Mucosa of stomach (tissue), 1 donor: ENCODE results near the gene USP19.
A peak's percentile ranks its signal among the peaks of the same experiment; 100 is the strongest.

Experiments
- H3K27me3 ChIP-seq: one replicate; pipeline ENCODE4 v1.7.0; 2013; ENCODE audit warnings: mild to moderate bottlenecking, low read length; ENCODE audit not compliant: control insufficient read depth, insufficient read depth
- H3K36me3 ChIP-seq: one replicate; pipeline ENCODE4 v1.7.0; 2013; ENCODE audit warnings: low read length; ENCODE audit not compliant: control insufficient read depth, insufficient read depth
- H3K4me1 ChIP-seq: one replicate; pipeline ENCODE4 v1.7.0; 2013; ENCODE audit warnings: mild to moderate bottlenecking, low read length; ENCODE audit not compliant: control insufficient read depth, insufficient read depth
- H3K4me3 ChIP-seq: one replicate; pipeline ENCODE4 v1.7.0; 2013; ENCODE audit warnings: low read length
- H3K9ac ChIP-seq: one replicate; pipeline ENCODE4 v1.7.0; 2013; ENCODE audit warnings: mild to moderate bottlenecking, low read length, moderate library complexity
- H3K9me3 ChIP-seq: one replicate; pipeline ENCODE4 v1.7.0; 2013; ENCODE audit warnings: mild to moderate bottlenecking, low read length, moderate library complexity; ENCODE audit not compliant: control insufficient read depth
- donor health status: Pancreatic carcinoma.

Gene USP19

DNA sequence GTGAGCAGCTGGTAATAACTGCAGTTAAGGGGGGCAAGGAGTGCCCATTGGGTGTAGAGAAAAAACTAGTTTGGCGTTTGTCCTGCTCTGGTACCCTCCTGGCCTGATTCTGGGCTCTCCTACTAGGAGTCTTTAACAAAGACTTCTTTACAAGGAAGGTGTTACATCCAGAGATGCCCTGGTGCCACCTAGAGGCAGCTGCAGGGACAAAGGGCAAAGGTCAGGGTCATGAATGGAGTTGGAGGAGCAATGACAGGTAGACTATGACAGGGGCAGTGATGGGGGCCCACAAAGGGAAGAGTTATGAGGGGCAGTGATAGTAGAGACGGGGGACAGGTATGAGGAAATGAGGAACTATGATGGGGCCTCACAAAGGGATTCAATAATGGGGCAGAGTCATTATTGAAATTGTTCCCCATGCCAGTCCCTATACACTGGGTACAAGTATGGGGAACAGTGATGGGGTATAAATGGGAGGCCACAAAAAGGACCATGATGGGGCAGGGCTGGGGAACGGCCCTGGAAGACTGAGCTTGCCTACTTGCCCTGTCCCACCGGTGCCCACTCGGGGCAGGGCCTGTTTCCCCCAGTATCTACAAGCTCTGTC is 37.6 kb upstream of the USP19 start:
- Histone ChIP-seq H3K9me3 (no peaks in the 10 kb centered on the region), H3K9ac (no peak overlapping the region), H3K27me3 (no peaks in the 10 kb centered on the region), H3K36me3 (peaks cover 4% of the 10 kb centered on the region), H3K4me1 (no peaks in the 10 kb centered on the region), H3K4me3 (no peak overlapping the region)

GRCh38 chr3:49157289-49157688 is 36.7 kb upstream of the USP19 start:
- Histone ChIP-seq H3K4me1 (no peaks in the 10 kb centered on the region), H3K9me3 (no peaks in the 10 kb centered on the region), H3K9ac (no peak overlapping the region), H3K27me3 (no peaks in the 10 kb centered on the region), H3K4me3 (no peak overlapping the region), H3K36me3 (no peaks in the 10 kb centered on the region)

GRCh38 chr3:49153349-49153912 is 32.8 kb upstream of the USP19 start:
- Histone ChIP-seq H3K9ac (no peak overlapping the region), H3K4me3 (no peak overlapping the region), H3K27me3 (no peaks in the 10 kb centered on the region), H3K36me3 (no peaks in the 10 kb centered on the region), H3K4me1 (no peaks in the 10 kb centered on the region), H3K9me3 (no peaks in the 10 kb centered on the region)

- Histone ChIP-seq H3K9ac (no peak overlapping the region), H3K27me3 (no peaks in the 10 kb centered on the region), H3K9me3 (no peaks in the 10 kb centered on the region), H3K4me3 (no peak overlapping the region), H3K36me3 (no peaks in the 10 kb centered on the region), H3K4me1 (no peaks in the 10 kb centered on the region)
Observed at GRCh38 chr3:49151610-49152009, 31.0 kb upstream of the USP19 start.

DNA sequence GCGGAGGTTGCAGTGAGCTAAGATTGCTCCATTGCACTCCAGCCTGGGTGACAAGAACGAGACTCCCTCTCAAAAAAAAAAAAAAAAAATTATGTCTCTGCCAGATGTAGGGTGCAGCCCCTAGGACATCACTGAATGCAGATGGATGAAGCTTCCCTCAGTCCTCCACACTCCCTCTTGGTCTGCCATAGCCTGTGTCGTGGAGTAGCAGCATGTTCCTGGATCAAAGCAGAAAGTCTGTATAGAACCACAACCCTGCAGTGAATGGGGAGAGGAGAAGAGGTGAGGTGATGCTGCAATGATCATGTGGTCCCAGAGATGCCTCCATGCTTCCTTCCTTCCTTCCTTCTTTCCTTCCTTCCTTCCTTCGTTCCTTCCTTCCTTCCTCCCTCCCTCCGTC is 27.5 kb upstream of the USP19 start:
- Histone ChIP-seq H3K9ac (no peak overlapping the region), H3K9me3 (no peaks in the 10 kb centered on the region), H3K4me3 (no peak overlapping the region), H3K27me3 (peaks cover 4% of the 10 kb centered on the region), H3K36me3 (no peaks in the 10 kb centered on the region), H3K4me1 (no peaks in the 10 kb centered on the region)

DNA sequence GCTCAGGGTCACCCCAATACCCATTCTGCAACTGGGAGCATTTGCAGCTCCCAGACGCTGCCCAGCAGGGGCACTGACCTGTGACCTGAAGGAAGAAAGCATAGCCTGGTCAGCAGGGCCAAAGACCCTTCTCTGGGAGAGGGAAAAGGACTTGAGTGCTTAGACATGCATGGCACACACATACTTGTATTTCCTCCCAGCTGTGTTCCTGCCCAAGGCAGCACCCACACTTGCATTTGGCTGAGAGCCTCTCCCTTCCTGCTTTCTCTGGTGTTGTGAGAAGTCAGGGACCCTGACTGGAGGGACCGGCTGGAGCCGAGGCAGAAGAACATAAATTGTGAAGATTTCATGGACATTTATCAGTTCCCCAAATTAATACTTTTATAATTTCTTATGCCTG is 19.5 kb upstream of the USP19 start:
- peaks cover 13% of the 10 kb centered on the region for H3K27me3 ChIP-seq
- H3K4me3 ChIP-seq = no peak overlapping the region
- no peaks in the 10 kb centered on the region for H3K9me3 ChIP-seq
- H3K4me1 ChIP-seq = no peaks in the 10 kb centered on the region
- no peaks in the 10 kb centered on the region for H3K36me3 ChIP-seq
- no peak overlapping the region for H3K9ac ChIP-seq

GRCh38 chr3:49135499-49135898 is 14.9 kb upstream of the USP19 start:
- Histone ChIP-seq H3K9me3 (no peaks in the 10 kb centered on the region), H3K4me1 (peaks cover 18% of the 10 kb centered on the region), H3K27me3 (peaks cover 9% of the 10 kb centered on the region), H3K36me3 (no peaks in the 10 kb centered on the region), H3K9ac (no peak overlapping the region), H3K4me3 (no peak overlapping the region)

- no peaks in the 10 kb centered on the region for H3K36me3 ChIP-seq
- H3K9me3 ChIP-seq = no peaks in the 10 kb centered on the region
- no peak overlapping the region for H3K4me3 ChIP-seq
- H3K4me1 ChIP-seq = peaks cover 18% of the 10 kb centered on the region
- H3K27me3 ChIP-seq = peaks cover 9% of the 10 kb centered on the region
- H3K9ac ChIP-seq = no peak overlapping the region
Observed at GRCh38 chr3:49134471-49135265, 14.0 kb upstream of the USP19 start.

DNA sequence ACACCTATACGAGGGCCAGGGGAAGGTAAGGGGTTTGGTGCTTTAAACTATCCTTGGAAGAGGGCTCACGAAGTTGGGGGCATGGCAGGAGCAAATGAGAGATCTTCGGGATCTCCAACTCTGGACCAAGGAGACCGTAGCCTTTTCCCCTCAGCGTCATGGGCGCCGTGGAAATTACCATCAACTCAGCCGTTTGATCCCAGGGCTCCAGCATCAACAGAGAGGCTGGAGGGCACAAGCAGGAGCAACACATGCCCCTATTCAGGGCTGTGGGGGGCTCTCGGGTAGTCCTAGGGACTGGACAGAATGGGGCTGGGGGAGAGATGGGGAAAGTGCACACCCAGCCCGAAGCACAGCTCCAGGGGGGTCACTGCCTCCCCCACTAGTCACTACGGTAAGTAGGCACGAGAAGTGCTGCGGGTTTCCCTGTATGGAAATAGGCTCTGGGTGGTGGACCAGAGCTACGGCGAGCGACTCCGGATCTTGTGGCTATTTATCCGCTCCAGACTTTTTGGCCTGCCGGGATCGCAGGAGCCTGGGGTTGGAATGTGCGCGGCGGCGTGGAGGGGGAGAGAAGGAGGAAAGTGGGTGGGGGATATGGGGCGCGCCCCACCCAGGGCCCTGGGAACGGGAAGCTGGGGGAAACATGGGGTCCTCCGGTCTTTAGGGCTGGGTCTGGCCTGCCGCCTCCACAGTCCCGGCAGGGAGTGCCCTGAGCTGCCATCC is 12.8 kb upstream of the USP19 start:
- H3K4me1 ChIP-seq = peaks cover 18% of the 10 kb centered on the region
- H3K9ac ChIP-seq = peak overlapping the region; percentile 63
- no peaks in the 10 kb centered on the region for H3K36me3 ChIP-seq
- H3K27me3 ChIP-seq = peaks cover 9% of the 10 kb centered on the region
- no peaks in the 10 kb centered on the region for H3K9me3 ChIP-seq
- H3K4me3 ChIP-seq = peak overlapping the region; percentile 44

DNA sequence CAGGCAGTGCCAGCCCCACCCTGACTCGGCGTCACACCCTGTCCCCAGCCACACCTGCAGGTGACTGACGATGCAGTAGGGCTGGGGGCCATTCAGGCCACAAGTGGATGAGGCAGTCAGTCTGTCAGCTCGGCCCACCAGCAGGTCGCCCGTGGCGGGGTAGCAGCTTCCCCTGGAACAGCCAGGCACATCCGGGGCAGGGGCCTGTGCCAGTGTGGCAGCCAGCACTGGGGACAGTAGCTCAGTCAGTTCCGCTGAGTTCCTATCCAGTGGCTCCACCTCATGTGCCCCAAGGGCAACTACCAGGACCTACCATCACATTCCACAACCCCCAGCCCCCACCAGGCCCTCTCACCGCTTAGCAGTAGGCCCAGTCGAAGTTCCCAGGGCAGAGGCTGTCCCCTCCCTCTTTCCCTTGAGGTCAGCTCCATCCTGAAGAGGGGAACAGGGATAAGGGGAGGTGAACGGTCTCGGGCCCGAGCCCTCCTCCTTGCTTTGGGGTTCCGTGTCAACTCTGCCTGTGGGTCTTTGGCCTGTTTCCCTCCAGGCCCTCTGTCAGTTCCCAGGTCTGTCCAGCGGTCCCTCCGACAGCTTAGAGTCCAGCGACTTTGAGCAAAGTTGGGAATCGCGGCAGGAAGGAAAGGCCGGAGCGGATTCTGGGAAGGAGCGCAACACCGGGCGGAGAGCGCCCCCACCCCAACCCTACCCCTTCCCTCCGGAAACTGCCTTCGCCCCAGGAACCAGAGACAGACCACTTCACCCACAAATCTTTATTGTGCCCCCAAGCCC is 12.0 kb upstream of the USP19 start, which contains the start of gene LAMB2:
LAMB2 (minus strand) TSS at position 614 of the 789 bp plus-strand sequence; CDS start at position 431, 183 bp downstream.
- Histone ChIP-seq H3K36me3 (no peaks in the 10 kb centered on the region), H3K9ac (peak within 1 kb of the TSS; percentile 63), H3K9me3 (no peaks in the 10 kb centered on the region), H3K4me3 (peak within 1 kb of the TSS; percentile 44), H3K4me1 (peaks cover 18% of the 10 kb centered on the region), H3K27me3 (peaks cover under 1% of the 10 kb centered on the region)

DNA sequence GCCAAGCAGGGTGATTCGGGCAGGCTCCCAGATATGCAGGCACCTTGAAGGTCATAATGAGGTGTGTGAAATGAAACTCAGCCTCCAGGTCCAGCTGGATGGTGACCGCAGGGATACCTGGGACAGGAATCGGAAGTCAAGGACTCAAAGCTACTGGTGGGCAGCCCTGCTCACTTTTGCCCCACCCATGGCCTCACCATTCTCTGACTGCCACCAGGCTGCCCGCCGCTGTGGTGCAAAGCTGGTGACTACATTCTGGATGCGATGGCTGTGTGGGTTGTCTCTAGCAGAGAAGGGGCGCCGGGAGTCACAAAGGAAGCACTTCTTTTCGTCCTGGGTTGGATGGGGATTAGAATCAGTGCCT is 11.4 kb upstream of the USP19 start:
- no peaks in the 10 kb centered on the region for H3K27me3 ChIP-seq
- H3K36me3 ChIP-seq = no peaks in the 10 kb centered on the region
- H3K4me1 ChIP-seq = peaks cover 18% of the 10 kb centered on the region
- H3K4me3 ChIP-seq = peak overlapping the region; percentile 44
- no peaks in the 10 kb centered on the region for H3K9me3 ChIP-seq
- H3K9ac ChIP-seq = peak overlapping the region; percentile 63
